ENCODE data around the gene SMIM5. TPM values are rescaled to one million over a fixed set of nuclear protein-coding genes. Genes with fewer than 3 reads are reported as not detected.
A peak's percentile ranks its signal among the peaks of the same experiment; 100 is the strongest.

The SMIM5 gene
- total and polyA plus RNA-seq, 2 of the 13 experiments (the other 11 are each of a cell fraction or from before 2014, with no cell fraction given): not detected

- TF ChIP-seq TERF1 (CRISPR knock-in tag; IDR thresholded peaks at IDR 0.05): no peak
- 0 out of 2 replicates have a peak, but pooled peaks have one; percentile 18 for TF ChIP-seq NR0B2 (CRISPR knock-in tag; IDR thresholded peaks at IDR 0.05)
- no peak for TF ChIP-seq ETV6 (CRISPR knock-in tag; conservative IDR thresholded peaks at IDR 0.05)
- TF ChIP-seq ETS1 (CRISPR knock-in tag; IDR thresholded peaks at IDR 0.05): no peak
- no peak for TF ChIP-seq NKX3-1 (CRISPR knock-in tag; IDR thresholded peaks at IDR 0.05)
- TF ChIP-seq XRCC5 (optimal IDR thresholded peaks at IDR 0.05; ENCODE audit: low read length): peak; percentile 87
- 0 out of 2 replicates have a peak, but pooled peaks have one; percentile 36 for TF ChIP-seq BHLHE40 (IDR thresholded peaks at IDR 0.05; ENCODE audit: low read length)
- 0 out of 2 replicates have a peak, but pooled peaks have one; percentile 63 for TF ChIP-seq IRF2 (CRISPR knock-in tag; IDR thresholded peaks at IDR 0.05)
- no peak for TF ChIP-seq KAT7 (CRISPR knock-in tag; IDR thresholded peaks at IDR 0.05; ENCODE audit: borderline replicate concordance)
- no peak; the same call in 1 of the 2 replicates for TF ChIP-seq THRA (CRISPR knock-in tag; IDR thresholded peaks at IDR 0.05; ENCODE audit: borderline replicate concordance)
- no peak for TF ChIP-seq ZFP36L2 (CRISPR knock-in tag; IDR thresholded peaks at IDR 0.05)
- no peak for TF ChIP-seq ZNF749 (CRISPR knock-in tag; IDR thresholded peaks at IDR 0.05; ENCODE audit: borderline replicate concordance)
- peak; percentile 92 for TF ChIP-seq PAXIP1 (CRISPR knock-in tag; conservative IDR thresholded peaks at IDR 0.05)
- no peak for TF ChIP-seq ZNF563 (CRISPR knock-in tag; IDR thresholded peaks at IDR 0.05)
- 0 out of 2 replicates have a peak, but pooled peaks have one; percentile 37 for TF ChIP-seq TBP (CRISPR knock-in tag; IDR thresholded peaks at IDR 0.05)
- peak; percentile 72 for TF ChIP-seq NFYB (CRISPR knock-in tag; IDR thresholded peaks at IDR 0.05)
These were observed 12.8 kb downstream of the SMIM5 start (continued) for GRCh38 chr17:75645889-75646637.

Measured in HepG2 (cell line).